ENCODE measurements around the gene SSTR4. TPM values are rescaled to one million over a fixed set of nuclear protein-coding genes. Genes with fewer than 3 reads are reported as not detected.

Gene SSTR4
- total and polyA plus RNA-seq, 2 of the 13 experiments (the other 11 are each of a cell fraction or from before 2014, with no cell fraction given) = not detected

GRCh38 chr20:23085436-23086055, 50.4 kb downstream of the SSTR4 start:
- intact Hi-C loops (cut with micrococcal nuclease; ENCODE audit: unreplicated experiment) (no loop called here), in situ Hi-C loops (cut with HindIII; ENCODE audit: extremely low pct_ligation_motif_present, low pct_unique_long_range_greater_than_20kb) (no loop called here)
- H3K27me3 ChIP-seq (ENCODE audit: control insufficient read depth in 1 of 2, insufficient read depth in 2 of 2, low read length in 2 of 2) = peaks cover 4 to 19% of the 10 kb centered on the region in 2 experiments; a peak in 4 of 5 replicates
- DNase-seq (ENCODE audit: low spot score) (no peak), FAIRE-seq (no peak), ATAC-seq (no peak)
- ChIA-PET POLR2A (no interaction called here), CTCF (ENCODE audit: low intra/inter-chr PET ratio, low total read pairs) (no interaction called here)
- no peaks in the 10 kb centered on the region for H3K79me2 ChIP-seq (ENCODE audit: insufficient read depth, low read length)
- H3K27ac ChIP-seq (ENCODE audit: extremely low read length, insufficient read depth, low read length) = no peak overlapping the region
- no peak overlapping the region for H3K9ac ChIP-seq (ENCODE audit: insufficient read depth, low read depth, low read length)
- H3K4me2 ChIP-seq (ENCODE audit: low read depth, low read length) = no peak overlapping the region
- H3K4me3 ChIP-seq (replicated peaks in 1 of 3; ENCODE audit: insufficient read depth in 1 of 3, low read depth in 2 of 3, low read length in 3 of 3) = no peak overlapping the region
- no peaks in the 10 kb centered on the region for H3K36me3 ChIP-seq (replicated peaks in 1 of 2; ENCODE audit: control insufficient read depth in 1 of 2, insufficient read depth in 2 of 2, low read length in 2 of 2)
- no peaks in the 10 kb centered on the region for H3K9me3 ChIP-seq (ENCODE audit: low read length)
- 46% methylated on average over 16 of the region's 23 CpGs for WGBS (ENCODE audit: low lambda C conversion rate)
- H2AFZ ChIP-seq (ENCODE audit: low read length) = no peak overlapping the region
- no peaks in the 10 kb centered on the region for H4K20me1 ChIP-seq (ENCODE audit: insufficient read depth, low read length)
- H3K4me1 ChIP-seq (ENCODE audit: insufficient read depth, low read length) = no peaks in the 10 kb centered on the region
- BruUV-seq (replicated peaks) = no TSS peak
- TF ChIP-seq ARID5B (CRISPR knock-in tag; IDR thresholded peaks at IDR 0.05) = no peak
- TF ChIP-seq, protein P1, sequence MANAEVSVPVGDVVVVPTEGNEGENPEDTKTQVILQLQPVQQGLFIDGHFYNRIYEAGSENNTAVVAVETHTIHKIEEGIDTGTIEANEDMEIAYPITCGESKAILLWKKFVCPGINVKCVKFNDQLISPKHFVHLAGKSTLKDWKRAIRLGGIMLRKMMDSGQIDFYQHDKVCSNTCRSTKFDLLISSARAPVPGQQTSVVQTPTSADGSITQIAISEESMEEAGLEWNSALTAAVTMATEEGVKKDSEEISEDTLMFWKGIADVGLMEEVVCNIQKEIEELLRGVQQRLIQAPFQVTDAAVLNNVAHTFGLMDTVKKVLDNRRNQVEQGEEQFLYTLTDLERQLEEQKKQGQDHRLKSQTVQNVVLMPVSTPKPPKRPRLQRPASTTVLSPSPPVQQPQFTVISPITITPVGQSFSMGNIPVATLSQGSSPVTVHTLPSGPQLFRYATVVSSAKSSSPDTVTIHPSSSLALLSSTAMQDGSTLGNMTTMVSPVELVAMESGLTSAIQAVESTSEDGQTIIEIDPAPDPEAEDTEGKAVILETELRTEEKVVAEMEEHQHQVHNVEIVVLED (CRISPR knock-in tag; IDR thresholded peaks at IDR 0.05; ENCODE audit: borderline replicate concordance) = no peak
- no peak for TF ChIP-seq ZFP91 (CRISPR knock-in tag; IDR thresholded peaks at IDR 0.05; ENCODE audit: borderline replicate concordance)
- TF ChIP-seq FOXM1 (CRISPR knock-in tag; IDR thresholded peaks at IDR 0.05) = no peak
- no peak for TF ChIP-seq ZNF891 (CRISPR knock-in tag; IDR thresholded peaks at IDR 0.05)
- TF ChIP-seq ZNF646 (CRISPR knock-in tag; IDR thresholded peaks at IDR 0.05) = no peak
- no peak for TF ChIP-seq HMGA1 (CRISPR knock-in tag; conservative IDR thresholded peaks at IDR 0.05)
- TF ChIP-seq ZNF83 (CRISPR knock-in tag; IDR thresholded peaks at IDR 0.05; ENCODE audit: borderline replicate concordance) = no peak
- no peak for TF ChIP-seq TOPORS (CRISPR knock-in tag; IDR thresholded peaks at IDR 0.05)
- TF ChIP-seq XBP1 (CRISPR knock-in tag; IDR thresholded peaks at IDR 0.05) = no peak

Data from HepG2 (cell line).